Ovary (tissue), 3 donors: ENCODE measurements around the gene MRPL11.
A peak's percentile ranks its signal among the peaks of the same experiment; 100 is the strongest.

Experiments used
- CTCF ChIP-seq, 3 donors: fragments of 450-650 bp in 2 of 3; fragments of 200-600 bp in 1 of 3; IDR thresholded peaks; one replicate each; pipeline versions ENCODE4 v1.5.1 to v1.8.0; 2016 to 2022; ENCODE audit warnings: antibody characterized with exemption in 3 of 3, mild to moderate bottlenecking in 1 of 3
- EP300 ChIP-seq: sonication (generic); formaldehyde crosslinking; IDR thresholded peaks from one replicate; pipeline ENCODE4 v1.6.1; 2017; ENCODE audit warnings: antibody characterized with exemption
- POLR2A ChIP-seq: fragments of 450-650 bp; IDR thresholded peaks from one replicate; pipeline ENCODE4 v1.6.1; 2017; ENCODE audit warnings: antibody characterized with exemption, mild to moderate bottlenecking, moderate library complexity
- donor health status: DM: no; HTN: no; CAD: no.

GRCh38 chr11:66408488-66409214 is 30.0 kb downstream of the MRPL11 start:
- TF ChIP-seq CTCF (IDR thresholded peaks at IDR 0.05): peak; percentile 99 to 100 (median 100)
- peak; percentile 35 for TF ChIP-seq EP300
- TF ChIP-seq POLR2A: peak; percentile 27
